Activated T-cell treated with anti-CD3 and anti-CD28 coated beads, Interleukin-2, amount 50 U/mL, for 4 hours (primary cell): ENCODE data around the gene ARPC3. TPM values are rescaled to one million over a fixed set of nuclear protein-coding genes. Genes with fewer than 3 reads are reported as not detected.
"Not testable (repeated sequence)": the region's sequence is repeated elsewhere in the genome, so short reads cannot be mapped to it uniquely, and the experiment has no call there.

Experiments used
- ATAC-seq, 2 donors: fragments of 200-7000 bp; cut with Tn5 transposase; one replicate each; pipeline ENCODE4 v1.10.0; 2021
- DNase-seq: peaks from one replicate; pipeline ENCODE4 v3.0.0-alpha.2; 2020
- H3K27me3 Mint-ChIP-seq: one replicate; pipeline ENCODE4 v1.8.0; 2021; ENCODE audit warnings: low read depth, mixed read lengths
- H3K36me3 Mint-ChIP-seq: one replicate; pipeline ENCODE4 v1.8.0; 2022; ENCODE audit warnings: mixed read lengths; ENCODE audit not compliant: insufficient read depth
- H3K4me1 Mint-ChIP-seq: one replicate; pipeline ENCODE4 v1.8.0; 2021; ENCODE audit warnings: low read depth, mixed read lengths
- H3K4me3 Mint-ChIP-seq: one replicate; pipeline ENCODE4 v1.8.0; 2021; ENCODE audit warnings: mild to moderate bottlenecking, moderate library complexity, mixed read lengths
- H3K9me3 Mint-ChIP-seq: one replicate; pipeline ENCODE4 v1.8.0; 2021; ENCODE audit warnings: mixed read lengths
- total RNA-seq, 3 donors: library from RNA; stranded (reverse); gene quantifications; one replicate each; pipeline ENCODE4 v1.2.1, GENCODE V29; 2021

The ARPC3 gene
- total RNA-seq = 100 to 1,000 TPM; 217 to 229 (median 225) TPM

- Mint-ChIP-seq H3K4me1 (peaks cover 33% of the 10 kb centered on the region), H3K27me3 (no peaks in the 10 kb centered on the region), H3K9me3 (no peaks in the 10 kb centered on the region), H3K36me3 (peaks cover 23% of the 10 kb centered on the region), H3K4me3 (peak within 1 kb of the TSS; percentile 100)
- peak; percentile 92 for DNase-seq
- ATAC-seq = peak; percentile 99
Observed at GRCh38 chr12:110449799-110450497, at the start of gene ARPC3. Gene ARPC3, minus strand, starts transcription at chr12:110450337. Its CDS starts 77 bp downstream, at chr12:110450260.

- Mint-ChIP-seq H3K9me3 (peaks cover 5% of the 10 kb centered on the region), H3K4me3 (peak overlapping the region; percentile 59), H3K27me3 (no peaks in the 10 kb centered on the region), H3K36me3 (peaks cover 14% of the 10 kb centered on the region), H3K4me1 (peaks cover 28% of the 10 kb centered on the region)
- ATAC-seq = no peak
- DNase-seq = no peak
Observed at GRCh38 chr12:110498984-110499706, 49.0 kb upstream of the ARPC3 start.

GRCh38 chr12:110475426-110475825, 25.3 kb upstream of the ARPC3 start:
- Mint-ChIP-seq H3K36me3 (peaks cover 3% of the 10 kb centered on the region), H3K4me1 (peaks cover 2% of the 10 kb centered on the region), H3K4me3 (no peak overlapping the region), H3K9me3 (no peaks in the 10 kb centered on the region), H3K27me3 (no peaks in the 10 kb centered on the region)
- DNase-seq = no peak
- no peak for ATAC-seq

GRCh38 chr12:110468214-110469048, 18.3 kb upstream of the ARPC3 start, which contains the start of the genes FAM216A and GPN3:
Gene FAM216A, plus strand, starts transcription at chr12:110468845. Its CDS starts 31 bp downstream, at chr12:110468876.
Gene GPN3, minus strand, starts transcription at chr12:110468257. Its CDS starts 54 bp downstream, at chr12:110468203.
- ATAC-seq = peak; percentile 82 to 84
- no peaks in the 10 kb centered on the region for H3K27me3 Mint-ChIP-seq
- DNase-seq = peak; percentile 91
- H3K9me3 Mint-ChIP-seq = no peaks in the 10 kb centered on the region
- H3K36me3 Mint-ChIP-seq = peaks cover 9% of the 10 kb centered on the region
- H3K4me1 Mint-ChIP-seq = peaks cover 34% of the 10 kb centered on the region
- H3K4me3 Mint-ChIP-seq = peak within 1 kb of the TSS; percentile 96

GRCh38 chr12:110467847-110468213, 17.7 kb upstream of the ARPC3 start:
- Mint-ChIP-seq H3K36me3 (peaks cover 9% of the 10 kb centered on the region), H3K27me3 (no peaks in the 10 kb centered on the region), H3K9me3 (no peaks in the 10 kb centered on the region), H3K4me1 (peaks cover 34% of the 10 kb centered on the region), H3K4me3 (peak overlapping the region; percentile 96)
- no peak for DNase-seq
- ATAC-seq = no peak

- Mint-ChIP-seq H3K27me3 (no peaks in the 10 kb centered on the region), H3K36me3 (peaks cover 13% of the 10 kb centered on the region), H3K4me1 (peaks cover 38% of the 10 kb centered on the region), H3K9me3 (no peaks in the 10 kb centered on the region), H3K4me3 (peak overlapping the region; percentile 96)
- no peak for ATAC-seq
- no peak for DNase-seq
Observed at GRCh38 chr12:110466791-110467190, 16.7 kb upstream of the ARPC3 start.

GRCh38 chr12:110465765-110466164, 15.6 kb upstream of the ARPC3 start:
- H3K36me3 Mint-ChIP-seq = peaks cover 13% of the 10 kb centered on the region
- DNase-seq, H3K9me3 Mint-ChIP-seq, H3K4me3 Mint-ChIP-seq, ATAC-seq, H3K27me3 Mint-ChIP-seq: not testable (repeated sequence)
- peaks cover 38% of the 10 kb centered on the region for H3K4me1 Mint-ChIP-seq

GRCh38 chr12:110465024-110465423, 14.9 kb upstream of the ARPC3 start:
- H3K9me3 Mint-ChIP-seq = no peaks in the 10 kb centered on the region
- no peak overlapping the region for H3K4me3 Mint-ChIP-seq
- peaks cover 35% of the 10 kb centered on the region for H3K4me1 Mint-ChIP-seq
- no peaks in the 10 kb centered on the region for H3K27me3 Mint-ChIP-seq
- DNase-seq (no peak), ATAC-seq (no peak)
- H3K36me3 Mint-ChIP-seq = peaks cover 16% of the 10 kb centered on the region

GRCh38 chr12:110461189-110461588, 11.1 kb upstream of the ARPC3 start:
- not testable (repeated sequence) for H3K27me3 Mint-ChIP-seq, ATAC-seq, H3K9me3 Mint-ChIP-seq, H3K4me3 Mint-ChIP-seq, DNase-seq
- Mint-ChIP-seq H3K36me3 (peaks cover 21% of the 10 kb centered on the region), H3K4me1 (peaks cover 11% of the 10 kb centered on the region)

- Mint-ChIP-seq H3K4me3 (no peak overlapping the region), H3K27me3 (no peaks in the 10 kb centered on the region), H3K36me3 (peaks cover 25% of the 10 kb centered on the region), H3K4me1 (peaks cover 4% of the 10 kb centered on the region), H3K9me3 (no peaks in the 10 kb centered on the region)
- ATAC-seq (no peak), DNase-seq (no peak)
Observed at GRCh38 chr12:110458756-110459155, 8.6 kb upstream of the ARPC3 start.

GRCh38 chr12:110453569-110454296, 3.6 kb upstream of the ARPC3 start:
- Mint-ChIP-seq H3K4me3 (no peak overlapping the region), H3K27me3 (no peaks in the 10 kb centered on the region), H3K9me3 (no peaks in the 10 kb centered on the region), H3K36me3 (peaks cover 22% of the 10 kb centered on the region), H3K4me1 (peaks cover 15% of the 10 kb centered on the region)
- DNase-seq = no peak
- no peak for ATAC-seq

GRCh38 chr12:110451263-110451662, 1.1 kb upstream of the ARPC3 start:
- Mint-ChIP-seq H3K4me3 (peak overlapping the region; percentile 100), H3K9me3 (no peaks in the 10 kb centered on the region), H3K4me1 (peaks cover 33% of the 10 kb centered on the region), H3K36me3 (peaks cover 24% of the 10 kb centered on the region), H3K27me3 (no peaks in the 10 kb centered on the region)
- DNase-seq (no peak), ATAC-seq (no peak)

GRCh38 chr12:110444455-110444854, 5.7 kb downstream of the ARPC3 start:
- no peak for DNase-seq
- Mint-ChIP-seq H3K4me3 (no peak overlapping the region), H3K27me3 (no peaks in the 10 kb centered on the region), H3K9me3 (no peaks in the 10 kb centered on the region), H3K4me1 (peaks cover 28% of the 10 kb centered on the region), H3K36me3 (peaks cover 16% of the 10 kb centered on the region)
- ATAC-seq = no peak

- Mint-ChIP-seq H3K27me3 (no peaks in the 10 kb centered on the region), H3K9me3 (no peaks in the 10 kb centered on the region), H3K36me3 (peaks cover 17% of the 10 kb centered on the region), H3K4me3 (no peak overlapping the region), H3K4me1 (peaks cover 1% of the 10 kb centered on the region)
- no peak for ATAC-seq
- DNase-seq = no peak
Observed at GRCh38 chr12:110436231-110436630, 13.9 kb downstream of the ARPC3 start.
